ENCODE data around the gene MRPS7.

- TF ChIP-seq CTCF (IDR thresholded peaks at IDR 0.05), result no peak
- no peak for TF ChIP-seq EZH2 (IDR thresholded peaks at IDR 0.05; ENCODE audit: borderline replicate concordance, insufficient read depth, low read depth, low read length, poor library complexity, severe bottlenecking)
Measured at GRCh38 chr17:75301049-75301448, 39.4 kb downstream of the MRPS7 start.
